Activated gamma-delta T cell treated with Interleukin-2 at 50 U/mL for 16 hours (primary cell): ENCODE results near the gene TNFRSF9.

Source experiments
- DNase-seq: peaks from one replicate; pipeline ENCODE4 v3.0.0-alpha.2; 2020

TNFRSF9 gene

GRCh38 chr1:7915826-7916500 is 24.7 kb downstream of the TNFRSF9 start:
- DNase-seq = peak; percentile 32

GRCh38 chr1:7912743-7913557 is 27.7 kb downstream of the TNFRSF9 start:
- peak; percentile 11 for DNase-seq

DNA sequence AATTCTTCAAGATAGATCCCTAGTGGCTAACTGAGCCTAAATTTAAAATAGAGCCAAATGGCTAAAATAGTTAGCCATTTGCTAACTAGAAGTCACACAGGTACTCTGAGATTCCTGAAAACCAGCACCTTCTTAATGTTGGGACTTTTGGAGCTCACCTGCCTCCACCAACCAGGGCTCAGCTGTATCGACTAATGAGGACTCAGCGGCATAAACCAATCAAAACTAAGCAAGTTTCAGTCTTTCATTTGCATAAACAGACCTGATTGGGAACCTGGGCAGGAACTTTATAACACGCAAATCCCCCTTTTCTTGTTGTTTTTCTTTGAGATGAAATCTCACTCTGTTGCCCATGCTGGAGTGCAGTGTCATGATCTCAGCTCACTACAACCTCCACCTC is 28.5 kb downstream of the TNFRSF9 start:
- DNase-seq = no peak

GRCh38 chr1:7905262-7905661 is 35.4 kb downstream of the TNFRSF9 start:
- no peak for DNase-seq

GRCh38 chr1:7902478-7903085 is 38.1 kb downstream of the TNFRSF9 start:
- peak; percentile 50 for DNase-seq

GRCh38 chr1:7899741-7900140 is 40.9 kb downstream of the TNFRSF9 start:
- no peak for DNase-seq

DNA sequence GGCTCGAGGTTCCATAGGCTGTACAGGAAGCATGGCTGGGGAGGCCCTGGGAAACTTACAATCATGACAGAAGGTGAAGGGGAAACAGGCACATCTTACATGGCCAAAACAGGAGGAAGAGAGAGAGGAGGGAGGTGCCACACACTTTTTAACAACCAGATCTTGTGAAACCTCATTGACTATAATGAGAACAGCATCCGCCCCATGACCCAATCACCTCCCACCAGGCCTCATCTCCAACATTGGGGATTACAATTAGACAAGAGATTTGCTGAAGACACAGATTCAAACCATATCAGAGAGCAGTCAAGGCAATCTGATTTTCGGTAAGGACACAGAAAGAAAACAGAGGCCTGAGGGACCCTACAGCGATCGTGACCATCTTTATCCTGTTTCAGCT is 41.7 kb downstream of the TNFRSF9 start:
- no peak for DNase-seq

DNA sequence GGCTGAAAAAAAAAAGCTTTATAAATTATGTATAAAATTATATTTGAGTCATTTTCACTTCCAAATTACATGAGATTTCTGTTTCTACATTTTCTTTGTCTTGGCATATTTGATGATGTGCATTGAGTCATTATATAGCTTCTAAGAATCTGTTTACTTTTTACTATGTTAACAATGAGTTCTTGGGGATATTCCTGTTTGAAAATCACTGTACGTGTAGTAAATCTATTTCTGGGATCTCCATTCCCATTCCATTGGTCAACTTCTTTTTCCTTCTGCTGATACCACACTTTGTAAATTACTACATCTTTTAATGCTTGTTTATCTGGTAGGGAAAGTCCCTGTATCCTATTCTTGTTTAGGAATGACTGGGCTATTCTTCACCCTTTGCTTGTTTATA is 43.6 kb downstream of the TNFRSF9 start:
- DNase-seq = no peak

DNA sequence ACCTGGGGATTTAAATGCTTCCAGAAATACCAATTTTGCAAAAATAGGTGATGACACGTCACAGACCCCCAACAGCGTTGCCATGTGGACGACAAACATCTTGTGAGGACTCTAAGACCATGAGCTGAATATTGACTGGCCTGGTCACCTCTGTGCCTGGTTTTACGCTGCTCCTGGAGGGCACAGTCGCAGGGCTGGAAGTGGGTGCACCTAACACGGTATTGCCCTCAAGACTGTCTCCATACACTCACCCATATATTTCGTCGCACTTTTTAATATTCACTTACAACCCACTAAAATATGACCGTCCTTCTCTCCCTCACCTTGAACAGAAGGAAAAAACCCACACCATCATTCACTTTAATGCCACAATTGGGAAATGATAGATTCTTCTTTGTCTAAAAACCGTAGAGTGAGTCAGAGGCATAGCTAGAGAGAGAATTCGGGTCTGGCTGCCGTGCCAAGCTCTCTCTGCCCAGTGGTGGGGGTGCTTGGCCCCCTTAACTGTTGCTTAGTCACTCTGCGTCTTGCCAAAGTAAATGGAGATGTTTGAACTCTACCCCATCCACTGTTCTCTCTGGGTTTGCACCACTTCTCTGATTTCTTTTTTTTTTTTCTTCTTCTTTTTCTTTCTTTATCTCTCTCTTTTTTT is 47.0 kb downstream of the TNFRSF9 start:
- no peak for DNase-seq

DNA sequence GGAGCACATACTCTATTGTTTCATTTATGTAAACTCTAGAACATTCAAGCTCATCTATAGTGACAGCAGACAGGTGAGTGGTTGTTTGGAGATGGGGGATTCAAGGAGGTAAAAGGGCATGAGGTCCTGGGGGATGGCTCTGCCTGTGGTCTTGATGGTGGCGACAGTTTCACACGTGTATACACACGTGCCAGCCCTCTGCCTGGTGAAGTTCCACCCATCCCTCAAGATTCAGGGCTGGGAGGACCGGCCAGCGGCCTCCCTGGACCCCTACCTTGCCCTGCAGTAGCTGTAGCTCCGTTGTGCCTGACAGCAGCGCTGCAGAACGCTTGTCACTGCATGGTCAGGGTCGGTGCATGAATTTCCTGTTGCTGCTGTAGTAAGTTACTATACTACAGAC is 48.8 kb downstream of the TNFRSF9 start:
- no peak for DNase-seq

DNA sequence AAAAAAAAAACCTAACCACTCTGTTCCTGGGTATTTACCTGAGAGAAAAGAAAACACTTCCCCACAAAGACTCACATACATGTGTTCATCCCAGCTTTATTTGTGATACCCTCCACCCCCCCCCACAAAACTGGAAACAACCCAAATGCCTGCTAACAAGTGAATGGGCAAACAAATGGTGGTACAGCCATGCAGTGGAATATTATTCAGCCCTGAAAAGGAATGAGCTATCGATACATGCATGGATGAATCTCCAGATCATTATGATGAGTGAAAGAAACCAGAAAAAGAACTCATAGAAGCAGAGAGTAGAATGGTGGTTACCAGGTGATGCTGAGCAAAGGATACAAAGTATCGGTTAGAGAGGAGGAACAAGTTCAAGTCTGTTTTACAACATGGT is 49.8 kb downstream of the TNFRSF9 start:
- no peak for DNase-seq

DNA sequence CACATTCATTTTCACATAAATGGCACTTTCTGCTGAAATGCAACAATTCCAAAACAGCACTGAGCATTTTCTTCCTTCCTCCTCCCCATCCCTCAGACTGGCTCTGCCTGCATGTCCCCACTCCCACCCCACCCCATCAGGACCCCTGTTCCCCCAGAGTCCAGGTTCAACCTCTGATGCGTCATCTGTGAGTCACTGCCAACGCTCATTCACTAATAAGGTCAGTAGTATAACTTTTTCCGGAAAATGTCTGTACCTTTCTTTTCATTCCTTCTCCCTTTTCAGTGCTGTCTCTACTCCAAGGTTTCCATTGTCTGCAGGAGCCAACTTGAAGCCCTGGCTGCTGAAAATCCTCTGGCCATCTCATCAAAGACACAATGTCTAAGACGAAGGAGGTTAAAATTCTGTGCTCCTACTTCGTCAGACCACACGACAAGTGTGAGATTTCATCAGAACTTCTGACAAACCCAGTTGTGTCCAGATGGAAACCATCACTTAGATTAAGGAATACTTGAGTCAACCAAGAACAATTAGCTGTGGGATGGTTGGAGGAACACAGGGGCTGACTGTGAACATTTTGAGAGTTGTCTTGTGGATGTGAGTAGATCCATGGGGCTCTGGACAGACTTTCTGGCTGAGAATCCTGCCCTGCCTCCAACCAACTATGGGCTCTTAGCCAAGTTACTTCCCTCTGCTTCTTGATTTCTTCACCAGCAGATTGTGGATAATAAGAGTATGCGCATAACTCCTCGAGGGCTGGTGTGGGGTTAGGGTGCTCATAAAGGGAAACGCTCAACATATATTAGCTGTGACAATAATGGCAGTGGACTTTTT is 52.2 kb downstream of the TNFRSF9 start:
- DNase-seq = no peak

DNA sequence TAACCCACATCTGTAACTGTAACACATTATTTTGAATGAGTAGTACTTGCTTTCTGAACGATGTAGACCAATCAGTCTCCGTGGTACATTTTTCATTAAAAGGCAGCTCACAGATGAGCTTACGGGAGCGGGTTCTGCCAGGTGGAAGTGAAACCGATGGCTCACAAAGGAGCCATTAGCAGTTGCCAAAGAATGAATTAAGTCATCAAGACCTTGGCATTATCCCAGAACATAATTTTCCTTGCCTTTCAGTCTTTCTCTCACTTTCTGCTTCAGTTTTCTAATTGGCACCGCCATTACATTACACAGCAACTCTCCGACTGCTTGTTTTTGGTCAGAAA is 54.3 kb downstream of the TNFRSF9 start:
- DNase-seq = no peak

- no peak for DNase-seq
Measured at GRCh38 chr1:7885513-7886404, 54.9 kb downstream of the TNFRSF9 start.

GRCh38 chr1:7884757-7885156 is 55.9 kb downstream of the TNFRSF9 start:
- DNase-seq = no peak

DNA sequence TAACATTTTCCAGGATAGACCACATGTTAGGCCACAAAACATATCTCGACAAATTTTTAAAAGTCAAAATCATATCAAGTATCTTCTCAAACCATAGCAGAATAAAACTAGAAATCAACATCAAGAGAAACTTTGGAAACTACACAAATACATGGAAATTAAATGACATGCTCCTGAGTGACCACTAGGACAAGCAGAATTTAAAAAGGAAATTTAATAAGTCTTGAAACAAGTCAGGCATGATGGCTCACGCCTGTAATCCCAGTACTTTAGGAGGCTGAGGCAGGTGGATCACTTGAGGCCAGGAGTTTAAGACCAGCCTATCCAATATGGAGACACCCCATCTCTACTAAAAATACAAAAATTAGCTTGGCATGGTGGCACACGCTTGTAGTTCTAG is 61.4 kb downstream of the TNFRSF9 start:
- no peak for DNase-seq

GRCh38 chr1:7878027-7878426 is 62.6 kb downstream of the TNFRSF9 start:
- no peak for DNase-seq

- DNase-seq = no peak
Measured at GRCh38 chr1:7873801-7874795, 66.5 kb downstream of the TNFRSF9 start.

- no peak for DNase-seq
Measured at GRCh38 chr1:7871136-7871535, 69.5 kb downstream of the TNFRSF9 start.
